K562 (cell line): ENCODE measurements around the gene TPMT. TPM values are rescaled to one million over a fixed set of nuclear protein-coding genes. Genes with fewer than 3 reads are reported as not detected.
A peak's percentile ranks its signal among the peaks of the same experiment; 100 is the strongest.

Experiments
- ATAC-seq: fragments of 200-7000 bp; cut with Tn5 transposase; 3 replicates; pipeline ENCODE4 v1.9.1; 2020; ENCODE audit warnings: moderate library complexity
- BruUV-seq: library from RNA; stranded (reverse); fragments of 400-500 nt; replicated peaks from 2 replicates; lab custom pipeline; 2021; lab: Mats Ljungman, UMichigan
- CTCF ChIA-PET: fragments of 300-600 bp; formaldehyde crosslinking; extraction: SDS; loops from one replicate; lab custom pipeline; 2021; ENCODE audit warnings: low intra/inter-chr PET ratio; lab: Yijun Ruan, JAX
- POLR2A ChIA-PET: fragments of 300-600, 350-650 bp; sonication (Branson Sonifier 250); formaldehyde crosslinking; extraction: SDS; loops from one replicate; lab custom pipeline; 2021; ENCODE audit warnings: antibody characterized with exemption, inconsistent platforms; lab: Yijun Ruan, JAX
- DNase-seq, 4 experiments: peaks; one replicate each; pipeline versions ENCODE4 v3.0.0 to v3.0.0-alpha.2; 2011 to 2018; ENCODE audit warnings: low spot score in 3 of 4, mixed read lengths in 3 of 4; ENCODE audit errors: extremely low read depth in 1 of 4
- FAIRE-seq: peaks from 2 replicates; lab custom pipeline; 2011; peaks lifted over from hg19 to GRCh38; lab: Jason Lieb, UNC
- H2AFZ ChIP-seq: 2 replicates; pipeline ENCODE4 v1.6.0; 2011; ENCODE audit warnings: low read depth, low read length, control low read depth, inconsistent platforms
- H3K27ac ChIP-seq: fragments of 200-600 bp; 3 replicates; pipeline ENCODE4 v1.8.0; 2011; ENCODE audit warnings: low read depth, mild to moderate bottlenecking, control low read depth, inconsistent platforms, low read length, moderate library complexity, mixed read lengths; ENCODE audit errors: extremely low read depth
- H3K27me3 ChIP-seq, 2 experiments: fragments of 300-600 bp in 1 of 2; 2 replicates in 1 of 2; 3 replicates in 1 of 2; pipeline versions ENCODE4 v1.6.0 to v1.8.0; 2011; ENCODE audit warnings: inconsistent platforms in 2 of 2, low read length in 2 of 2, mild to moderate bottlenecking in 1 of 2, mixed read lengths in 1 of 2, moderate library complexity in 1 of 2; ENCODE audit not compliant: control insufficient read depth in 2 of 2, insufficient read depth in 2 of 2
- H3K36me3 ChIP-seq: fragments of 300-600 bp; 3 replicates; pipeline ENCODE4 v1.8.0; 2011; ENCODE audit warnings: mild to moderate bottlenecking, low read length, inconsistent platforms; ENCODE audit not compliant: control insufficient read depth, insufficient read depth
- H3K4me1 ChIP-seq, 2 experiments: fragments of 200-600 bp in 1 of 2; replicated peaks in 1 of 2; 2 replicates in 1 of 2; 3 replicates in 1 of 2; pipeline versions ENCODE4 v1.5.1 to v1.8.0; 2011; ENCODE audit warnings: inconsistent platforms in 2 of 2, low read length in 2 of 2, mild to moderate bottlenecking in 1 of 2, mixed read lengths in 1 of 2, moderate library complexity in 1 of 2; ENCODE audit not compliant: control insufficient read depth in 2 of 2, insufficient read depth in 2 of 2
- H3K4me2 ChIP-seq: 2 replicates; pipeline ENCODE4 v1.6.1; 2011; ENCODE audit warnings: low read length, control low read depth, inconsistent platforms, mixed read lengths; ENCODE audit not compliant: insufficient read depth
- H3K4me3 ChIP-seq: fragments of 200-600 bp; sonication (generic), shearing (Covaris generic); 2 replicates; pipeline ENCODE4 v1.5.1; 2016; ENCODE audit warnings: control low read depth, inconsistent platforms
- H3K79me2 ChIP-seq: fragments of 200-600 bp; 3 replicates; pipeline ENCODE4 v1.8.0; 2011; ENCODE audit warnings: low read length, inconsistent platforms; ENCODE audit not compliant: control insufficient read depth, insufficient read depth
- H3K9ac ChIP-seq, 2 experiments: 2 replicates each; pipeline versions ENCODE4 v1.6.0 to v1.6.1; 2011; ENCODE audit warnings: low read depth in 2 of 2, low read length in 2 of 2, control low read depth in 1 of 2, inconsistent platforms in 1 of 2, mild to moderate bottlenecking in 1 of 2, mixed read lengths in 1 of 2; ENCODE audit not compliant: insufficient read depth in 1 of 2
- H3K9me1 ChIP-seq: one replicate; pipeline ENCODE4 v1.6.0; 2011; ENCODE audit warnings: inconsistent platforms, mild to moderate bottlenecking, low read length, moderate library complexity; ENCODE audit not compliant: control insufficient read depth, insufficient read depth
- H3K9me3 ChIP-seq: replicated peaks from 2 replicates; pipeline ENCODE4 v1.5.1; 2011; ENCODE audit warnings: low read depth, low read length, inconsistent platforms; ENCODE audit not compliant: control insufficient read depth, insufficient read depth
- H4K20me1 ChIP-seq: replicated peaks from 2 replicates; pipeline ENCODE4 v1.6.1; 2011; ENCODE audit warnings: low read length, inconsistent platforms, mixed read lengths; ENCODE audit not compliant: control insufficient read depth, insufficient read depth
- ADNP ChIP-seq: fragments of 200-800 bp; sonication (Bioruptor generic); IDR thresholded peaks from 2 replicates; pipeline ENCODE4 v1.6.1; 2016; ENCODE audit warnings: missing genetic modification characterization, missing compliant biosample characterization
- ATF4 ChIP-seq: fragments of 450-650 bp; formaldehyde crosslinking; IDR thresholded peaks from 2 replicates; pipeline ENCODE4 v1.4.0; 2022; ENCODE audit warnings: mild to moderate bottlenecking, moderate library complexity
- CBX3 ChIP-seq, 2 experiments: IDR thresholded peaks; 1 replicate in 1 of 2; 2 replicates in 1 of 2; pipeline ENCODE4 v1.6.1; 2012; ENCODE audit warnings: inconsistent platforms in 2 of 2, low read length in 2 of 2, borderline replicate concordance in 1 of 2, control low read depth in 1 of 2
- ELF4 ChIP-seq: fragments of 450-650 bp; formaldehyde crosslinking; IDR thresholded peaks from 2 replicates; pipeline ENCODE4 v1.4.0; 2022; ENCODE audit warnings: missing genetic modification characterization
- MCM3 ChIP-seq: fragments of 450-650 bp; IDR thresholded peaks from 2 replicates; pipeline ENCODE4 v1.6.1; 2016
- NR2C2 ChIP-seq, 2 experiments: fragments of 200-800 bp in 1 of 2; sonication (Bioruptor generic) in 1 of 2; sonication (generic) in 1 of 2; formaldehyde crosslinking in 1 of 2; IDR thresholded peaks; 2 replicates each; pipeline versions ENCODE4 v1.6.1 to v1.8.0; 2016 to 2022; ENCODE audit warnings: mild to moderate bottlenecking in 1 of 2, missing compliant biosample characterization in 1 of 2, missing genetic modification characterization in 1 of 2, missing genetic modification reagents in 1 of 2
- RBM25 ChIP-seq: fragments of 200-400 bp; formaldehyde crosslinking; IDR thresholded peaks from 2 replicates; pipeline ENCODE4 v1.6.1; 2018; ENCODE audit warnings: low read length, low read depth, moderate library complexity; ENCODE audit not compliant: severe bottlenecking
- SMARCA5 ChIP-seq: fragments of 450-650 bp; IDR thresholded peaks from 2 replicates; pipeline ENCODE4 v1.6.1; 2016
- STAG1 ChIP-seq: sonication (generic); formaldehyde crosslinking; IDR thresholded peaks from 2 replicates; pipeline ENCODE4 v1.5.0; 2020; ENCODE audit warnings: missing genetic modification reagents, borderline replicate concordance
- TRIM28 ChIP-seq: fragments of 450-650 bp; IDR thresholded peaks from 2 replicates; pipeline ENCODE4 v1.6.1; 2017
- XRCC4 ChIP-seq: IDR thresholded peaks from one replicate; pipeline ENCODE4 v1.6.1; 2011; ENCODE audit not compliant: insufficient read depth, insufficient read length; ENCODE audit errors: extremely low read depth
- ZC3H4 ChIP-seq: sonication (generic); formaldehyde crosslinking; IDR thresholded peaks from 2 replicates; pipeline ENCODE4 v1.9.0; 2021; ENCODE audit warnings: missing genetic modification reagents, borderline replicate concordance
- ZNF146 ChIP-seq: IDR thresholded peaks from one replicate; pipeline ENCODE4 v1.6.1; 2018; ENCODE audit warnings: missing compliant biosample characterization; ENCODE audit not compliant: unreplicated experiment
- ZNF24 ChIP-seq: fragments of 450-650 bp; IDR thresholded peaks from 2 replicates; pipeline ENCODE4 v1.6.1; 2016
- ZNF696 ChIP-seq: fragments of 250-450 bp; sonication (Bioruptor Pico); conservative IDR thresholded peaks from 2 replicates; pipeline ENCODE4 v1.4.0; 2020; ENCODE audit warnings: mild to moderate bottlenecking, moderate library complexity
- ZNF717 ChIP-seq: fragments of 250-450 bp; sonication (Bioruptor Pico); IDR thresholded peaks from 2 replicates; pipeline ENCODE4 v1.5.0; 2021
- WGBS: fragments of 100-300 bp; shearing (Covaris generic); methylation state at CpG from one replicate; pipeline ENCODE4 v1.1.6; 2016; ENCODE audit warnings: low coverage, mixed read lengths; ENCODE audit not compliant: insufficient coverage; ENCODE audit errors: missing lambda C conversion rate; 5-methylcytosine and 5-hydroxymethylcytosine counted together
- in situ Hi-C: fragments of 300-500 bp; cut with MboI; formaldehyde crosslinking; loops from 4 replicates; pipeline ENCODE4 v1.15.0; 2018; ENCODE audit warnings: inconsistent platforms, mixed read lengths
- intact Hi-C: fragments of 100-400 bp; cut with micrococcal nuclease; formaldehyde crosslinking; loops from 2 replicates; pipeline ENCODE4 v1.14.2; 2022
- polyA plus RNA-seq, 8 experiments: library from polyadenylated mRNA; depleted of rRNA in 4 of 8; stranded (reverse) in 5 of 8; unstranded in 3 of 8; fragments of >200 nt; fragmentation: Nextera tagmentation in 2 of 8; fragmentation: Illumina TruSeq in 1 of 8; extraction: Ambion mirVana in 2 of 8; extraction: Trizol in 1 of 8; gene quantifications; 2 replicates each; pipeline versions ENCODE4 v1.2.1 to v1.2.3, GENCODE V29; 2011 to 2014; ENCODE audit warnings: inconsistent platforms in 1 of 8, missing spikeins in 1 of 8
- total RNA-seq, 7 experiments: library from RNA; depleted of rRNA in 6 of 7; stranded (reverse); fragments of >200 nt in 6 of 7; fragmentation: Illumina TruSeq in 2 of 7; extraction: Trizol in 2 of 7; gene quantifications; 2 replicates each; pipeline versions ENCODE4 v1.2.1 to v1.2.3, GENCODE V29; 2011 to 2021; ENCODE audit warnings: low replicate concordance in 1 of 7
- TF ChIP-seq, protein P1 (sequence below), 3 experiments: fragments of 200-800 bp in 1 of 3; sonication (Bioruptor generic) in 1 of 3; sonication (generic) in 1 of 3; formaldehyde crosslinking in 1 of 3; IDR thresholded peaks; 2 replicates each; pipeline versions ENCODE4 v1.6.1 to v1.8.0; 2016 to 2022; ENCODE audit warnings: mild to moderate bottlenecking in 2 of 3, missing compliant biosample characterization in 2 of 3, missing genetic modification characterization in 2 of 3, missing genetic modification reagents in 1 of 3
- TF ChIP-seq, protein P2 (sequence below): fragments of 450-650 bp; formaldehyde crosslinking; IDR thresholded peaks from 2 replicates; pipeline ENCODE4 v1.4.0; 2020; ENCODE audit warnings: mild to moderate bottlenecking, moderate library complexity

Gene TPMT
- total and polyA plus RNA-seq, 9 of the 15 experiments (the other 6 are each of a cell fraction or from before 2014, with no cell fraction given), result 24.2 to 67.4 (median 46.5) TPM

GRCh38 chr6:18168264-18168663 is 13.4 kb upstream of the TPMT start:
- Histone ChIP-seq H3K36me3 (peaks cover 64% of the 10 kb centered on the region), H2AFZ (no peak overlapping the region), H3K4me1 (no peaks in the 10 kb centered on the region), H3K27ac (no peak overlapping the region), H3K27me3 (no peaks in the 10 kb centered on the region), H3K4me2 (no peak overlapping the region), H3K9me1 (no peaks in the 10 kb centered on the region), H4K20me1 (no peaks in the 10 kb centered on the region), H3K4me3 (no peak overlapping the region), H3K79me2 (no peaks in the 10 kb centered on the region), H3K9ac (no peak overlapping the region), H3K9me3 (peaks cover 2% of the 10 kb centered on the region; the same call in 1 of the 2 replicates)
- POLR2A ChIA-PET, result no interaction called here
- WGBS, result 95% methylated on average over 3 of the region's 3 CpGs
- CTCF ChIA-PET, result no interaction called here
- intact Hi-C loops, result no loop called here
- in situ Hi-C loops, result no loop called here
- DNase-seq (no peak), FAIRE-seq (no peak), ATAC-seq (no peak)
- BruUV-seq, result no TSS peak
- TF ChIP-seq ZNF717 (no peak), ZNF24 (peak; percentile 74; the same call in 1 of the 2 replicates), XRCC4 (no peak), ZC3H4 (CRISPR knock-in tag) (no peak), ZNF696 (CRISPR knock-in tag) (no peak), MCM3 (no peak), ADNP (tag) (peak; percentile 63), NR2C2 (CRISPR knock-in tag; IDR thresholded peaks at IDR 0.05) (no peak), NR2C2 (tag; IDR thresholded peaks at IDR 0.05) (no peak), RBM25 (peak; percentile 87), ATF4 (CRISPR knock-in tag) (no peak), SMARCA5 (no peak), ELF4 (CRISPR knock-in tag) (no peak), CBX3 (IDR thresholded peaks at IDR 0.05; ENCODE audit: borderline replicate concordance in 1 of 2, low read length in 2 of 2) (peak in 1 of 2 experiments; percentile 76; a peak in 1 of 3 replicates), TRIM28 (peak; percentile 43; the same call in 1 of the 2 replicates), ZNF146 (CRISPR knock-in tag) (peak; percentile 93), STAG1 (CRISPR knock-in tag) (no peak)
- TF ChIP-seq, protein P1, sequence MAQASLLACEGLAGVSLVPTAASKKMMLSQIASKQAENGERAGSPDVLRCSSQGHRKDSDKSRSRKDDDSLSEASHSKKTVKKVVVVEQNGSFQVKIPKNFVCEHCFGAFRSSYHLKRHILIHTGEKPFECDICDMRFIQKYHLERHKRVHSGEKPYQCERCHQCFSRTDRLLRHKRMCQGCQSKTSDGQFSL (CRISPR knock-in tag; IDR thresholded peaks at IDR 0.05), result no peak
- TF ChIP-seq, protein P1 (tag; IDR thresholded peaks at IDR 0.05), result no peak
- TF ChIP-seq, protein P2, sequence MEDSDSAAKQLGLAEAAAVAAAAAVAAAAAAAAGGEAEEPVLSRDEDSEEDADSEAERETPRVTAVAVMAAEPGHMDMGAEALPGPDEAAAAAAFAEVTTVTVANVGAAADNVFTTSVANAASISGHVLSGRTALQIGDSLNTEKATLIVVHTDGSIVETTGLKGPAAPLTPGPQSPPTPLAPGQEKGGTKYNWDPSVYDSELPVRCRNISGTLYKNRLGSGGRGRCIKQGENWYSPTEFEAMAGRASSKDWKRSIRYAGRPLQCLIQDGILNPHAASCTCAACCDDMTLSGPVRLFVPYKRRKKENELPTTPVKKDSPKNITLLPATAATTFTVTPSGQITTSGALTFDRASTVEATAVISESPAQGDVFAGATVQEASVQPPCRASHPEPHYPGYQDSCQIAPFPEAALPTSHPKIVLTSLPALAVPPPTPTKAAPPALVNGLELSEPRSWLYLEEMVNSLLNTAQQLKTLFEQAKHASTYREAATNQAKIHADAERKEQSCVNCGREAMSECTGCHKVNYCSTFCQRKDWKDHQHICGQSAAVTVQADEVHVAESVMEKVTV (CRISPR knock-in tag), result no peak
